GM18870 (cell line): ENCODE results near the gene CHML.
A peak's percentile ranks its signal among the peaks of the same experiment; 100 is the strongest.

ENCODE experiments used
- ATAC-seq: cut with Tn5 transposase; IDR thresholded peaks from one replicate; pipeline ENCODE4 v1.9.1; 2021; ENCODE audit warnings: moderate library complexity; ENCODE audit not compliant: unreplicated experiment

Gene CHML

GRCh38 chr1:241647658-241648057 is 7.5 kb upstream of the CHML start:
- ATAC-seq, result no peak

GRCh38 chr1:241646201-241646600 is 6.0 kb upstream of the CHML start:
- ATAC-seq, result no peak

GRCh38 chr1:241645199-241645598 is 5.0 kb upstream of the CHML start:
- ATAC-seq, result no peak

DNA sequence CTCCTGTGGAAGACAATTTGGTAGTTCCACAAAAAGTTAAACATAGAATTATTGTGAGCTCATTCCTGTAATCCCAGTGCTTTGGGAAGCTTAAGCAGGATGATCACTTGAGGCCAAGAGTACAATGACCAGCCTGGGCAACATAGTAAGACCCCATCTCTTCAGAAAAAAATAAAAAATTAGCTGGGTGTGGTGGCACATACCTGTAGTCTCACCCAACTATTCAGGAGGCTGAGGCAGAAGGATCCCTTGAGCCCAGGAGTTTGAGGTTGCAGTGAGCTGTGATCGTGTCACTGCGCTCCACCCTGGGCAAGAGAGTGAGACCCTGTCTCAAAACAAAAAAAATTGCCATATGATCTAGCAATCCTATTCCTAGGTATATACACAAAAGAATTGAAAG is 4.1 kb upstream of the CHML start:
- ATAC-seq, result no peak

- ATAC-seq, result no peak
Observed at GRCh38 chr1:241642593-241642944, 2.4 kb upstream of the CHML start.

GRCh38 chr1:241641773-241642592 is 1.8 kb upstream of the CHML start:
- ATAC-seq, result no peak

GRCh38 chr1:241640867-241641622 is 876 bp upstream of the CHML start:
- ATAC-seq, result no peak

GRCh38 chr1:241639623-241640148 is 483 bp downstream of the CHML start:
- ATAC-seq, result peak; percentile 36

DNA sequence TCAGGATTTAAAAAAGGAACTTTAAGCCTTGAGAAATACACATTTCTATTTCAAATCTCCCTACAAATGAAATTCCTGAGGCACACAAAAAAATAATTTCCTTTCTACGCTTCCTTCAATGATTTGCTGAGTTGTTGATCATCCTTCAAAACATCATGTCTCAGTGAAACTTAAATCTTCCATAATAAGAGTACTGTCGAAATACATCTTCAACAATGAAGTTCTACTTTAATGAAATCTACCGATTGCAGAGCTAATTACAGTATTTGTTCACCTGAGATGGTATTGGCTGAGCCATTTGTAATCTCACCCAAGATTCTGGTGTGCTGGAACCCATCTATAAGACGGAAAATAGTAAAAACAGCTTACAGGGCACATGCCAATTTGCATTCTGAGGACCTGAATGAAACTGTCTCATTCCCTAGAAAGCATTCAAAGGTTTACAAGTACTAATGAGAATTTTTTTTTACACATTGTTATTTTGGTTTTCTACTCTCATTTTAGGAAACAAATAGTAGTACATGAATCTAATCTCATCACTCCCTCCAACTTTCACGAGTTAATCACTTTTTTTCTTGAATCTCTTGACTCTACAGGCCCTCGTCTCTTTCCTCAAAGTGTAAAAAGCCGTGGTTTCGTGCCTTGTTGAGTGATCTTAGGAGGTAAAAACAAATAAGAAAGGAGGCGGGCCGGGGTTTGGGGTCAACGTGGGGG is 1.1 kb downstream of the CHML start:
- no peak for ATAC-seq

DNA sequence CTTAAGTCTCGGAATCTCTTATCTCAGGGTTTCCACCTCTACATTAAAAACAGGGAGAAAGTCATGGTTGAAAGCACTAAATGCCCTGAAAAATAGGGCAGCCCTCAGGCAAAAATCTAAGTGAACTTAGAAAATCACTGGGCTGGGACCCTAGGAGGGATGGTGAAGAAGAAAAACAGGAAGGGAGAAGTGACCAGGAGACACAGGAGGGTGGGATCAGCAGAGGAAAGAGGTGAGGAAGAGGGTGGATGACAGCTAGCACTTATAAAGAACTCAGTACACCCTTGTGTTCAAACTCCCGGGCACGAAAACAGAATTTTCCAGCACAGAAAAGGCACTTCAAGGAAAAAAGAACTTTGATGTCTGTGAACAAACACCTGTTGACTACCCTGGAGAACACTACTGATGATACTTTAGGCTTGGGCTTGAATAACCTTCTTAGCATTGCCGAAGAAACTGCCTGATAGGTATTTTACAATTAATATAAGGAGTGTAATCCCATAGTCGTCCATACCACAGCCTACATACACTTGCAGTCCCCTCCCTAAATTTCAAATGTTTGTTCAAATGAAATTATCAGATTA is 2.0 kb downstream of the CHML start:
- no peak for ATAC-seq

GRCh38 chr1:241637604-241638003 is 2.6 kb downstream of the CHML start:
- ATAC-seq, result no peak

GRCh38 chr1:241637046-241637590 is 3.1 kb downstream of the CHML start:
- no peak for ATAC-seq

GRCh38 chr1:241636291-241636690 is 3.9 kb downstream of the CHML start:
- no peak for ATAC-seq

DNA sequence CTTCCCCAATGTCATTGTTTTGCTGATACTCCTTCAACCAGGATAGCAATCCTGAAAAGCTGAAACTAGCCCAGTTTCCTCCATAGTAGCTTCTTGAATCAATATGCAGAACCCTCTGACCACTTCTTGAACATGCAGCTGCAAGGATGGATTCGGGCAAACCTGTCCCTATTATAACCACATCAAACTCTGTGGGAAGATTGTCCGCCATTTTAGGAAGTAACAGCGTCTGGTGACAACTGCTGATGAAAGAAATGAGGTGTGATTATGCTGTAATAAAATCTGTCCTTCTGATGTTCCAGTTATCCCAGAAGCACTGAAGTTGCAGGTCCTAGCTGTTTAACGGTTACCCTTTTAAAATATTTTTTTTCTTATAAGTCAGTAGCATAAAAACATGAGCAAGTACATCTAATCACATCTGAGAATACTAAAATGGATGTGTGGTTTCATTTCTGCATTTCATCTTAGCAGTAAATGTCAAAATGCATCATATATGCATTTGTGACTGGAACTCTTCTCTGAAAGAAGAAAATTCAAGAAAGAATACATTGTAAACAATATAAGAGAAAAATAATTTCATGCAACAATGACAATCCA is 4.5 kb downstream of the CHML start:
- peak; percentile 35 for ATAC-seq

GRCh38 chr1:241632987-241633386 is 7.2 kb downstream of the CHML start:
- ATAC-seq, result no peak

DNA sequence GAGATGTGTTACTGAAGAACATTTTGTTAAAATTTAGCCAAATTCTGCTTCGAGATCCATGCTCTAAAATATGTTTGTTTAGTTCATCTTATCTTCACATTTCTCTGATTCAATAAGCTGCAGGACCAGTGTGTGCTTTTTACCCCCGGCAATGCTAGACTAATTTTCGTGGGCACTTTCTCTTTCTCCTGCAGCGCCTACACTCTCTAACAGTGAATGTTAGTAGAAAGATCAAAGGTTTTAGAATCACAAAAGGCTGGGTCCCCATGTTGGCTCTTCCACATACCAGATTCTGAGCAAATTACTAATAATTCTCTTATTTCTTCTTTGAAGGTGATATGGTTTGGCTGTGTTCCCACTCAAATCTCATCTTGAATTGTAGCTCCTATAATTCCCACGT is 8.5 kb downstream of the CHML start:
- no peak for ATAC-seq

DNA sequence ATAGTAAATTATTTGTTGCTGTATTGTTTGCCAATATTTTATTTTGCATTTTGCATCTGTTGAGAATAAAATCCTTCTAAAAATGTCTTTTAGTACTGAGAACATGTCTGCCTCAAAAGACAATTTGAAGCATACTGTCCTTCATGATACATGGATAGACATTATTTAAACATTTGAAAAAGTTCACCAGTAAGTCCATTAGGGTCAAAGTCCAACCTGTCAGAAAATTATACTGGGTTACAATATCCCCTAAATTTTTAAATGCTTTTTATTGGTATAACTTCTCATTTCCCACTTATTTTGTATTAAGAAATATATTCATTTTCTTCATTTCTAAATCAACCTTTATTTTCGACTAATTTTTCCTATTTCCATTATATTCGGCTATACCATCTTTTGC is 9.3 kb downstream of the CHML start:
- no peak for ATAC-seq

- ATAC-seq, result no peak
Observed at GRCh38 chr1:241630476-241630875, 9.7 kb downstream of the CHML start.

GRCh38 chr1:241630005-241630404 is 10.2 kb downstream of the CHML start:
- no peak for ATAC-seq

GRCh38 chr1:241627453-241628259 is 12.5 kb downstream of the CHML start:
- peak; percentile 64 for ATAC-seq
